ENCODE data around the gene DDR1.

The DDR1 gene

DNA sequence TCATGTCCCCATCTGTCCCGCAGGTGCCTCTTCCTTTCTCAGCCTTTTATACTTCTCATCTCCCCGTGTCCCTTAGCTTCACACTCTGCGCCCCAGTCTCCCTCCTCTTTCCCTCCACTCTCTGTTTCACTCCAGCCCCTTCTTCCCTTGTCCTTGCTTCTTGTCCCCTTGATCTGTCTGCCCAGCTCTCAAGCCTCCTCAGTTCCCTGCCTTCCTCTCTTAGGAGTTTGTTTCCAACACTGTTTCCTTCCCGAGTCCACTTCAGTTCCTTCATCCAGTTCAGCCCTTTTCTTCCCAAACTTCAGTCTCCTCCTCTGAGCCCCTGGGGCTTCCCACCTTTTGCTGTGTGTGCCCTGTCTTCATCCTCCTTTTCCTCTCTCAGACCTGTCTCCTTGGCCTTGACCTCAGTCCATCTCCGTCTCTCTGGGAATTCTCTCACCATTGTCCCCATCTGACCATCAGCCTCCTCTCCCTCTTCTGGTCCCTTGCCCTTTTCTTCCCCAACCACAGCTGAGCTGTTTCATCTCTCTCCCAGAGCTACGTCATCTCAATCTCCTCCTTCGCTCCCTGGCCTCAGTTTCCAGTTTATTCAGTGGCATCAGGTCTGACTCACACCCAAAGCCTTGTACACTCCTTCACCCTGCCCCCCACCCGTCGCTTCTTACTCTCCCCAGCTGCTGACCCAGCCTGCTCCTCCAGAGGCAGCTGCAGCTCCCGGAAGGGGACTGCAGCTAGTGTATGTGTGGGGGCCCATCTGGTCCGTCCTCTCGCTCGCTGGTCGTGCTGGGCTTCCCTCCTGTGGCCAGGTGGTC lies 2.7 kb upstream of the DDR1 start:
- DNase-seq: peak; percentile 53

DNA sequence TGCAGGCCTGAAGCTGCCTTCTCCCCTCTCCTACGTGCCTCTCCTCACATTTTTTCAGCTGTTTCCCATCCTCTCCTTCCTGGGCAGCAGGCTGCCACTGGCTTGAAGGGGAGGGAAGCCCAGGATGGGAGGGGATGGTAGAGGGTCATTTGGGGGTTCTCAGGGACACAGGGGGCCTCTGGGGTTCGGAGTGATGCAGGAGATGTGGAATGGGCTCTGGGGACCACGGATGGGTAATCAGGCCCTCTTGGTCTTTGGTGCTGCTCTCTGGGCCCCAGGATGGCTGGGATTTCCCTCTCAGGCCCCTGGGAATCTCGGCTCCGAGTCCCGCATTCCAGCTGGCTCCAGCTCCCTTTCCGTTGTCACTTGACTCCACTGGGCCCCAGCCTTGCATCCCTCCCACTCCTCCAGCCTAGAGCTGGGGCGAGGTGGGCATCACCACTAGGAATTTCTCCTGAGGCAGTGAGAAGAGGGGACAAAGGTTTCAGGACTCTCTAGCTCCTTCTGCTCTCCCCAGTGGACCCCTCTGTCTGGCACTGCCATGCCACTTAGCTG lies 2.0 kb upstream of the DDR1 start:
- peak; percentile 59 for DNase-seq

GRCh38 chr6:30882759-30883684 lies 1.3 kb upstream of the DDR1 start:
- DNase-seq: peak; percentile 43

GRCh38 chr6:30884521-30885480 lies 482 bp downstream of the DDR1 start:
- DNase-seq: peak; percentile 69

DNA sequence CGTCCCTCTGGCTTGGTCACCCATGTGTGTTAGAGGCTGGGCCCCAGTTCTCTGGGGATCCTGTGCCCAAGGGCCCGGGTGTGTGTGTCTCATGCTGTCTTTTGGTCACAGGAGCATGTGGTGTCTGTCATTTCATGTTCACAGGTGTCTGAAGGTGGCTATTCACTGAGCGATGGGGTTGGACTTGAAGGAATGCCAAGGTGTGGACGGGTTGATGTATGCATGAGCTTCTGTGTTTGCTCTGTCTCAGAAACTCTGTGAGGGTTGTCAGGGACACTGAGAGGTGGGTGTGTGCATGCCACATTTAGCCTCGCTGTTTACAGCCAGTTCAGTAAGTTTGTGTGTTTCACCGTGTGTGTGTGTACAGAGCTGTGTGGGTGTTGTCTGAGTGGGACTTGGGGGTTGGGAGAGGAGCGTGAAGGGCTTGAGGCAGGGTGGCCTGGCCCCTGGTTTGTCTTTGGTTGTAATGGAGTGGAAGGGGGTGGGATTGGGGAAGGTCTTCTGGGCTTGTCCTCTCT lies 1.2 kb downstream of the DDR1 start:
- DNase-seq: peak; percentile 41

- DNase-seq: peak; percentile 56
Measured at GRCh38 chr6:30885999-30886896, 1.9 kb downstream of the DDR1 start.

GRCh38 chr6:30886897-30887255 lies 2.6 kb downstream of the DDR1 start:
- no peak for DNase-seq

DNA sequence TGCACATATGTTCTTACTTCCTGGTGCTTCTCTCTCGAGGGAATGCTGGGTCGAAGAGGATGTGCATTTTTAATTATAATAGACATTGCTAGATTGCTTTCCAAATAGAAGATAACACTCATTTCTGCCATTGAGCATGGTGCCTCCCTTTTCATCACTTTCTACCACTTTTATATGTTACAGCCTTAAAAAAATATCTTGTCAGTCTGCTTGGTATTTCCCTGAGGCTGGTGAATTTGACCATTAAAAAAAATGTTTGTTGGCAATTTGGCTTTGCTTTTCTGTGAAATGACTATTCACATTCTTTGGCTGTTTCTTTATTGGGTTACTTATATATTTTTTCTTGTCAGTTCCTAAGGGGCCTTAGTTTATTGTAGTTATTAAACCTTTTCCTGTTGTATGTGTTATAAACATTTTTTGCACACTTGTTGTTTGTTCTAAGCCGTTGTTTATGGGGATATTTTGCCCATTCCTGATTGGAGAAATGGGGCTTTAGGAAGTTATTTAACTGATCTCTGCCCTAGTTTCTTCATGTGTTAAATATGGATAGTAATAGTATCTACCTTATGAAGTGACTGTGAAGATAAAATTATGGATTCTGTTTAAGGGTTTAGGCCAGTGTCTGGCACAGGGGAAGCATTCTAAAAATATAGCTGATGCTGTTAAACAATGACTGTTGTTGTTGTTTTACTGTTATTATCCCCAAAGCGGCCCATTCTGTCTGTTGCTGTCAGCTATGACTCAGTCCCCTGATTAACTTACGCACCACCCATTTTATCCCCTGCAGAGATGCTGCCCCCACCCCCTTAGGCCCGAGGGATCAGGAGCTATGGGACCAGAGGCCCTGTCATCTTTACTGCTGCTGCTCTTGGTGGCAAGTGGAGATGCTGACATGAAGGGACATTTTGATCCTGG lies 3.8 kb downstream of the DDR1 start:
- DNase-seq: no peak

- no peak for DNase-seq
Measured at GRCh38 chr6:30888816-30889495, 4.6 kb downstream of the DDR1 start.

DNA sequence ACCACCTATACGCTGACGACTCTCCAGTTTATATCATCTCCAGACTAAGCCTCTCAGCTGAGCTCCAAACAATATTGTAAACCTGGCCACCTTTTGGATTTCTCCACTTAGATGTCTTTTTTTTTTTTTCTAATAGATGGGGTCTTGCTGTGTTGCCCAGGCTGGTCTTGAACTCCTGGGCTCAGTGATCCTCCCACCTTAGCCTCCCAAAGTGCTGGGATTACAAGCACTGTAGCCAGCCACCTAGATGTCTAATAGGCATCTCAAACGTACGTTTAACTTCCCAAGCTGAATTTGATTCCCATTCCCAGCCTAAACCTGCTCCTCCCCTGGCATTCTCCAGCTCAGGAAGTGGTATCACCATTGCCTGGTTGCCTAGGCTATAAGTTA lies 5.2 kb downstream of the DDR1 start:
- no peak for DNase-seq

GRCh38 chr6:30889921-30890645 lies 5.8 kb downstream of the DDR1 start:
- no peak for DNase-seq

- no peak for DNase-seq
Measured at GRCh38 chr6:30890646-30891449, 6.5 kb downstream of the DDR1 start.

GRCh38 chr6:30891450-30891723 lies 7.1 kb downstream of the DDR1 start:
- DNase-seq: no peak

DNA sequence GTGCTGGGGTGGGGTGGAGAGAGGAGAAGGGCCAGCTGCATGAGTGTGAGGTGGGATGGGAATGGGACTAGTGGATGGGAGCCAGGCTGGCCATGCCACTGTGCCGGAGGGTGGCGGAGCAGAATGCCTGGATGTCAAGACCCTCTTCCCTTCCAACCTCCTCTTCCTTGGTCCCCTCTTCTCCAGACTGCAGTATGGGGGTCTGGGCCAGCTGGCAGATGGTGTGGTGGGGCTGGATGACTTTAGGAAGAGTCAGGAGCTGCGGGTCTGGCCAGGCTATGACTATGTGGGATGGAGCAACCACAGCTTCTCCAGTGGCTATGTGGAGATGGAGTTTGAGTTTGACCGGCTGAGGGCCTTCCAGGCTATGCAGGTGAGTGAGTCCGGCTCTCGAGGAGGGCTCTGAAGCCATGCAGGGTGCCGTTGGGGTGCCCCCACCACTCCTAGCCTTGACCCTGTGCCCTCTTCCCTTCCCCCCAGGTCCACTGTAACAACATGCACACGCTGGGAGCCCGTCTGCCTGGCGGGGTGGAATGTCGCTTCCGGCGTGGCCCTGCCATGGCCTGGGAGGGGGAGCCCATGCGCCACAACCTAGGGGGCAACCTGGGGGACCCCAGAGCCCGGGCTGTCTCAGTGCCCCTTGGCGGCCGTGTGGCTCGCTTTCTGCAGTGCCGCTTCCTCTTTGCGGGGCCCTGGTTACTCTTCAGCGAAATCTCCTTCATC lies 7.7 kb downstream of the DDR1 start:
- DNase-seq: no peak

GRCh38 chr6:30893001-30893591 lies 8.8 kb downstream of the DDR1 start:
- DNase-seq: peak; percentile 8

DNA sequence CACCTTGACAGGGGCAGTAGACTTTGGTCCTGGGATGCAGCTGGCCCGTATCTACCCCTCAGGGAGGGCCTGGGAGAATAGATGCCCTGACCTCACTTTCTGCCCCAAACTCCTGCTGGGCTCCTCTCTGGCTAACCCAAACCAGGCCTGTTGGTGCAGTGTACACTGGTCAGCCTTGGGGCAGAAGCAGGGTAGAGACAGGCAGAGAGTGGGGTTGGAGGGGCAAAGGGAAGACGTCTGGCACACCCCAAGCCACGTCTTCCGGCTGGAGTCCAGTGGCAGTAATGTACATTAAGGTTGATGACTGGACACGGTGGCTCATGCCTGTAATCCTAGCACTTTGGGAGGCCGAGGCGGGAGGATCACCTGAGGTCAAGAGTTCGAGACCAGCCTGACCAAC lies 9.3 kb downstream of the DDR1 start:
- no peak for DNase-seq

GRCh38 chr6:30894381-30894780 lies 10.1 kb downstream of the DDR1 start:
- peak; percentile 8 for DNase-seq
